Activated CD4-positive, alpha-beta T cell treated with anti-CD3 and anti-CD28 coated beads, Interleukin-2, amount 10 ng/mL, durations not matched to agents 24 days and 14 days (primary cell): ENCODE measurements around the gene CAMK2N2. TPM values are rescaled to one million over a fixed set of nuclear protein-coding genes. Genes with fewer than 3 reads are reported as not detected.
"Not testable (repeated sequence)": the region's sequence is repeated elsewhere in the genome, so short reads cannot be mapped to it uniquely, and the experiment has no call there.

ENCODE experiments used
- DNase-seq: peaks from one replicate; pipeline ENCODE4 v3.0.0; 2022
- H3K27ac Mint-ChIP-seq: one replicate; pipeline ENCODE4 v1.8.0; 2022; ENCODE audit warnings: mild to moderate bottlenecking, mixed read lengths
- H3K27me3 Mint-ChIP-seq: one replicate; pipeline ENCODE4 v1.8.0; 2022; ENCODE audit warnings: mixed read lengths
- H3K36me3 Mint-ChIP-seq: one replicate; pipeline ENCODE4 v1.8.0; 2022; ENCODE audit warnings: low read depth, mild to moderate bottlenecking, mixed read lengths
- H3K4me1 Mint-ChIP-seq: one replicate; pipeline ENCODE4 v1.8.0; 2021; ENCODE audit warnings: mixed read lengths
- H3K4me3 Mint-ChIP-seq: one replicate; pipeline ENCODE4 v1.8.0; 2022; ENCODE audit warnings: mild to moderate bottlenecking, moderate library complexity, mixed read lengths
- H3K9me3 Mint-ChIP-seq: one replicate; pipeline ENCODE4 v1.8.0; 2021; ENCODE audit warnings: mixed read lengths
- intact Hi-C: fragments of 100-400 bp; cut with micrococcal nuclease; formaldehyde crosslinking; loops from one replicate; pipeline ENCODE4 v1.15.1; 2023
- total RNA-seq: library from RNA; stranded (reverse); gene quantifications from 2 replicates; pipeline ENCODE4 v1.2.3, GENCODE V29; 2022

CAMK2N2 gene
- total RNA-seq, 1 donor from 2014 or later: 0.14 TPM

- Mint-ChIP-seq H3K27me3 (peaks cover 19% of the 10 kb centered on the region), H3K27ac (no peak overlapping the region), H3K4me1 (peaks cover 5% of the 10 kb centered on the region), H3K4me3 (no peak overlapping the region), H3K9me3 (no peaks in the 10 kb centered on the region), H3K36me3 (no peaks in the 10 kb centered on the region)
- intact Hi-C loops: no loop called here
- DNase-seq: no peak
Observed at GRCh38 chr3:184290331-184290730, 29.0 kb upstream of the CAMK2N2 start.

GRCh38 chr3:184289426-184289938 is 28.1 kb upstream of the CAMK2N2 start:
- intact Hi-C loops: loop anchor here (1.0 to 5.0 kb wide), 4 partner anchors 41 to 394 kb away; partner anchors contain the start of genes ALG3 and EEF1AKMT4
- no peaks in the 10 kb centered on the region for H3K36me3 Mint-ChIP-seq
- no peak overlapping the region for H3K27ac Mint-ChIP-seq

GRCh38 chr3:184284696-184285095 is 23.3 kb upstream of the CAMK2N2 start:
- H3K27ac Mint-ChIP-seq: no peak overlapping the region
- no peaks in the 10 kb centered on the region for H3K36me3 Mint-ChIP-seq
- intact Hi-C loops: loop anchor here (5.0 kb wide), 1 partner anchor 137 kb away; no protein-coding TSS in a partner anchor
- H3K27me3 Mint-ChIP-seq: peaks cover 18% of the 10 kb centered on the region
- H3K9me3 Mint-ChIP-seq: no peaks in the 10 kb centered on the region
- no peak overlapping the region for H3K4me3 Mint-ChIP-seq
- peaks cover 5% of the 10 kb centered on the region for H3K4me1 Mint-ChIP-seq
- DNase-seq: peak; percentile 74

More at GRCh38 chr3:184289426-184289938, 28.1 kb upstream of the CAMK2N2 start:
- peaks cover 15% of the 10 kb centered on the region for H3K27me3 Mint-ChIP-seq
- H3K4me1 Mint-ChIP-seq: peaks cover 5% of the 10 kb centered on the region
- H3K9me3 Mint-ChIP-seq: no peaks in the 10 kb centered on the region
- peak; percentile 89 for DNase-seq
- no peak overlapping the region for H3K4me3 Mint-ChIP-seq

GRCh38 chr3:184283681-184284080 is 22.3 kb upstream of the CAMK2N2 start:
- Mint-ChIP-seq H3K9me3 (no peaks in the 10 kb centered on the region), H3K27me3 (peaks cover 22% of the 10 kb centered on the region), H3K4me1 (no peaks in the 10 kb centered on the region), H3K36me3 (no peaks in the 10 kb centered on the region), H3K27ac (no peak overlapping the region), H3K4me3 (no peak overlapping the region)
- intact Hi-C loops: no loop called here
- DNase-seq: no peak

- H3K4me3 Mint-ChIP-seq: no peak overlapping the region
- intact Hi-C loops: no loop called here
Observed at GRCh38 chr3:184282941-184283340, 21.6 kb upstream of the CAMK2N2 start.

GRCh38 chr3:184277366-184277765 is 16.0 kb upstream of the CAMK2N2 start:
- DNase-seq: no peak
- Mint-ChIP-seq H3K4me3 (no peak overlapping the region), H3K36me3 (no peaks in the 10 kb centered on the region), H3K27me3 (peaks cover 44% of the 10 kb centered on the region), H3K27ac (no peak overlapping the region), H3K4me1 (peaks cover 3% of the 10 kb centered on the region), H3K9me3 (no peaks in the 10 kb centered on the region)
- intact Hi-C loops: no loop called here

More at GRCh38 chr3:184282941-184283340, 21.6 kb upstream of the CAMK2N2 start:
- no peak for DNase-seq
- Mint-ChIP-seq H3K9me3 (no peaks in the 10 kb centered on the region), H3K27ac (no peak overlapping the region), H3K4me1 (no peaks in the 10 kb centered on the region), H3K27me3 (peaks cover 21% of the 10 kb centered on the region), H3K36me3 (no peaks in the 10 kb centered on the region)

GRCh38 chr3:184275961-184276910 is 14.9 kb upstream of the CAMK2N2 start, which contains the start of gene ECE2:
TSS of gene ECE2 (plus strand) at chr3:184276022. CDS start at chr3:184276154, 132 bp downstream.
- Mint-ChIP-seq H3K4me1 (peaks cover 3% of the 10 kb centered on the region), H3K27ac (peak within 1 kb of the TSS; percentile 70), H3K9me3 (no peaks in the 10 kb centered on the region), H3K4me3 (no peak within 1 kb of the TSS), H3K36me3 (no peaks in the 10 kb centered on the region), H3K27me3 (peaks cover 48% of the 10 kb centered on the region)
- intact Hi-C loops: no loop called here
- no peak for DNase-seq

GRCh38 chr3:184275381-184275701 is 14.0 kb upstream of the CAMK2N2 start:
- H3K27ac Mint-ChIP-seq: peak overlapping the region; percentile 70
- peaks cover 3% of the 10 kb centered on the region for H3K4me1 Mint-ChIP-seq

GRCh38 chr3:184272269-184272668 is 10.9 kb upstream of the CAMK2N2 start:
- Mint-ChIP-seq H3K36me3 (no peaks in the 10 kb centered on the region), H3K27ac (no peak overlapping the region), H3K4me1 (peaks cover 3% of the 10 kb centered on the region), H3K27me3 (peaks cover 41% of the 10 kb centered on the region), H3K4me3 (no peak overlapping the region), H3K9me3 (no peaks in the 10 kb centered on the region)
- intact Hi-C loops: no loop called here
- DNase-seq: no peak

More at GRCh38 chr3:184275381-184275701, 14.0 kb upstream of the CAMK2N2 start:
- Mint-ChIP-seq H3K36me3 (no peaks in the 10 kb centered on the region), H3K9me3 (no peaks in the 10 kb centered on the region), H3K27me3 (peaks cover 48% of the 10 kb centered on the region), H3K4me3 (no peak overlapping the region)
- intact Hi-C loops: no loop called here
- DNase-seq: no peak

- H3K36me3 Mint-ChIP-seq: not testable (repeated sequence)
Observed at GRCh38 chr3:184267249-184267648, 5.9 kb upstream of the CAMK2N2 start.

GRCh38 chr3:184262764-184263179 is 1.4 kb upstream of the CAMK2N2 start:
- Mint-ChIP-seq H3K27me3 (peaks cover 53% of the 10 kb centered on the region), H3K36me3 (peaks cover 22% of the 10 kb centered on the region), H3K27ac (peak overlapping the region; percentile 17), H3K4me3 (peak overlapping the region; percentile 87), H3K9me3 (no peaks in the 10 kb centered on the region), H3K4me1 (peaks cover 18% of the 10 kb centered on the region)
- DNase-seq: no peak
- intact Hi-C loops: no loop called here

More at GRCh38 chr3:184267249-184267648, 5.9 kb upstream of the CAMK2N2 start:
- H3K4me1 Mint-ChIP-seq, DNase-seq, H3K9me3 Mint-ChIP-seq, H3K4me3 Mint-ChIP-seq, intact Hi-C loops, H3K27ac Mint-ChIP-seq: not testable (repeated sequence)
- peaks cover 39% of the 10 kb centered on the region for H3K27me3 Mint-ChIP-seq

GRCh38 chr3:184261854-184262763 is 756 bp upstream of the CAMK2N2 start:
- Mint-ChIP-seq H3K27ac (peak overlapping the region; percentile 4), H3K36me3 (peaks cover 23% of the 10 kb centered on the region), H3K27me3 (peaks cover 46% of the 10 kb centered on the region), H3K4me1 (peaks cover 18% of the 10 kb centered on the region), H3K9me3 (no peaks in the 10 kb centered on the region), H3K4me3 (peak overlapping the region; percentile 87)
- intact Hi-C loops: no loop called here
- DNase-seq: peak; percentile 75

- Mint-ChIP-seq H3K27ac (peak overlapping the region; percentile 57), H3K9me3 (no peaks in the 10 kb centered on the region), H3K27me3 (peaks cover 44% of the 10 kb centered on the region), H3K36me3 (peaks cover 23% of the 10 kb centered on the region), H3K4me1 (peaks cover 19% of the 10 kb centered on the region), H3K4me3 (peak overlapping the region; percentile 87)
- intact Hi-C loops: loop anchor here (1.0 kb wide), 1 partner anchor 10 kb away; no protein-coding TSS in a partner anchor
- peak; percentile 64 for DNase-seq
Observed at GRCh38 chr3:184260724-184261269, 556 bp downstream of the CAMK2N2 start.
